H1 (cell line): ENCODE measurements around the gene TSPEAR. TPM values are rescaled to one million over a fixed set of nuclear protein-coding genes. Genes with fewer than 3 reads are reported as not detected.

Source experiments
- CHD7 ChIP-seq: fragments of 300-600 bp; sonication (generic); IDR thresholded peaks from 2 replicates; pipeline ENCODE4 v1.7.1; 2012; ENCODE audit warnings: low read length, moderate library complexity, mild to moderate bottlenecking, inconsistent platforms; ENCODE audit not compliant: insufficient replicate concordance
- polyA plus RNA-seq, 7 experiments: library from polyadenylated mRNA; depleted of rRNA in 3 of 7; stranded (reverse) in 5 of 7; unstranded in 2 of 7; fragments of >200 nt in 5 of 7; fragments of 200-250 nt in 2 of 7; gene quantifications; 1 replicate in 5 of 7; 2 replicates in 1 of 7; 4 replicates in 1 of 7; pipeline versions ENCODE4 v1.2.1 to v1.2.3, GENCODE V29; 2011 to 2013; ENCODE audit warnings: missing spikeins in 2 of 7, mixed read lengths in 2 of 7
- total RNA-seq: library from RNA; stranded (reverse); fragmentation: NEBNext Ultra II Directional; extraction: Animal tissue kit (Norgen Biotek cat#: 25700); gene quantifications from 2 replicates; pipeline ENCODE4 v1.2.1, GENCODE V29; 2021

TSPEAR gene
- total and polyA plus RNA-seq, 2 of the 8 experiments (the other 6 are each of a cell fraction or from before 2014, with no cell fraction given) = 0.58 to 0.89 TPM

- TF ChIP-seq CHD7 = no peak
- TF ChIP-seq, all 59 proteins: peak for 0
Observed at GRCh38 chr21:44535963-44536362, 175.4 kb downstream of the TSPEAR start (continued).
